ENCODE measurements around the gene KCTD5.

- TF ChIP-seq CTCF (IDR thresholded peaks at IDR 0.05; ENCODE audit: insufficient read depth, low read depth, low read length), result no peak
- TF ChIP-seq EZH2 (IDR thresholded peaks at IDR 0.05; ENCODE audit: insufficient read depth, low read length), result no peak
These were observed at the start of gene KCTD5 for GRCh38 chr16:2682209-2683021.
